ENCODE results near the gene EHMT1. TPM values are rescaled to one million over a fixed set of nuclear protein-coding genes. Genes with fewer than 3 reads are reported as not detected.

EHMT1 gene
- total RNA-seq, 1 experiment from 2014 or later, result 63.9 TPM

- H3K9me3 ChIP-seq (ENCODE audit: control insufficient read depth, insufficient read depth, low read depth, low read length), result no peaks in the 10 kb centered on the region
- ATAC-seq (no peak; the same call in 1 of the 2 replicates), DNase-seq (ENCODE audit: low read depth, low spot score) (no peak)
- no peaks in the 10 kb centered on the region for H3K27me3 ChIP-seq (ENCODE audit: control insufficient read depth, insufficient read depth, low read length)
- no peak overlapping the region for H3K4me3 ChIP-seq (ENCODE audit: low read depth in 2 of 2, low read length in 2 of 2)
- H3K27ac ChIP-seq (ENCODE audit: low read length), result no peak overlapping the region
- ChIA-PET POLR2A (no interaction called here), CTCF (no interaction called here)
- TF ChIP-seq CTCF (IDR thresholded peaks at IDR 0.05) (no peak), POLR2AphosphoS5 (IDR thresholded peaks at IDR 0.05; ENCODE audit: low read depth, low read length) (no peak), REST (IDR thresholded peaks at IDR 0.05; ENCODE audit: insufficient read depth in 1 of 2, low read depth in 2 of 2, low read length in 1 of 2) (no peak), SIN3A (IDR thresholded peaks at IDR 0.05; ENCODE audit: borderline replicate concordance, insufficient read depth, low read depth, low read length) (no peak), TCF7L2 (IDR thresholded peaks at IDR 0.05; ENCODE audit: low read depth, low read length) (no peak)
- intact Hi-C loops (cut with micrococcal nuclease; ENCODE audit: unreplicated experiment) (no loop called here), in situ Hi-C loops (cut with HindIII; ENCODE audit: low pct_unique_long_range_greater_than_20kb, low sequenced_read_pairs) (no loop called here)
- H3K36me3 ChIP-seq (ENCODE audit: control insufficient read depth, insufficient read depth, low read length), result no peaks in the 10 kb centered on the region
- BruUV-seq (replicated peaks), result no TSS peak
- H3K4me1 ChIP-seq (ENCODE audit: control insufficient read depth, insufficient read depth, low read length), result no peaks in the 10 kb centered on the region
Measured at GRCh38 chr9:137598943-137599342, 19.9 kb upstream of the EHMT1 start.

GRCh38 chr9:137602661-137603060 lies 16.1 kb upstream of the EHMT1 start:
- H3K4me3 ChIP-seq (ENCODE audit: low read depth in 2 of 2, low read length in 2 of 2), result no peak overlapping the region
- in situ Hi-C loops (cut with HindIII; ENCODE audit: low pct_unique_long_range_greater_than_20kb, low sequenced_read_pairs), result no loop called here
- H3K36me3 ChIP-seq (ENCODE audit: control insufficient read depth, insufficient read depth, low read length), result no peaks in the 10 kb centered on the region
- H3K4me1 ChIP-seq (ENCODE audit: control insufficient read depth, insufficient read depth, low read length), result peaks cover 5% of the 10 kb centered on the region; the same call in 1 of the 2 replicates
- H3K27ac ChIP-seq (ENCODE audit: low read length), result no peak overlapping the region
- CTCF ChIA-PET, result no interaction called here
- intact Hi-C loops (cut with micrococcal nuclease; ENCODE audit: unreplicated experiment), result no loop called here
- TF ChIP-seq SIN3A (IDR thresholded peaks at IDR 0.05; ENCODE audit: borderline replicate concordance, insufficient read depth, low read depth, low read length), result no peak
- no peak for TF ChIP-seq CTCF (IDR thresholded peaks at IDR 0.05)
- TF ChIP-seq TCF7L2 (IDR thresholded peaks at IDR 0.05; ENCODE audit: low read depth, low read length), result no peak
- TF ChIP-seq REST (IDR thresholded peaks at IDR 0.05; ENCODE audit: insufficient read depth in 1 of 2, low read depth in 2 of 2, low read length in 1 of 2), result no peak
- no peak for TF ChIP-seq POLR2AphosphoS5 (IDR thresholded peaks at IDR 0.05; ENCODE audit: low read depth, low read length)
- no TSS peak for BruUV-seq (replicated peaks)
- H3K27me3 ChIP-seq (ENCODE audit: control insufficient read depth, insufficient read depth, low read length), result no peaks in the 10 kb centered on the region
- POLR2A ChIA-PET, result no interaction called here
- DNase-seq (ENCODE audit: low read depth, low spot score), result no peak
- no peaks in the 10 kb centered on the region for H3K9me3 ChIP-seq (ENCODE audit: control insufficient read depth, insufficient read depth, low read depth, low read length)
- ATAC-seq, result no peak

Measured in Panc1 (cell line).